BE2C (cell line): ENCODE results near the gene XRRA1.

ENCODE experiments used
- DNase-seq: peaks from one replicate; pipeline ENCODE4 v3.0.0-alpha.2; 2020
- H3K27me3 ChIP-seq: fragments of 250-450 bp; sonication (Bioruptor Pico); 2 replicates; pipeline ENCODE4 v1.5.1; 2020; ENCODE audit warnings: mild to moderate bottlenecking
- H3K36me3 ChIP-seq: fragments of 250-450 bp; sonication (Bioruptor Pico); 2 replicates; pipeline ENCODE4 v1.5.1; 2020; ENCODE audit warnings: mild to moderate bottlenecking
- H3K4me1 ChIP-seq: fragments of 250-450 bp; sonication (Bioruptor Pico); 2 replicates; pipeline ENCODE4 v1.5.1; 2020
- H3K4me3 ChIP-seq: 2 replicates; pipeline ENCODE4 v1.5.1; 2011; ENCODE audit warnings: low read depth, low read length
- H3K9me3 ChIP-seq: fragments of 250-450 bp; sonication (Bioruptor Pico); 2 replicates; pipeline ENCODE4 v1.5.1; 2020
- CTCF ChIP-seq: IDR thresholded peaks from 2 replicates; pipeline ENCODE4 v1.5.1; 2012; ENCODE audit warnings: mild to moderate bottlenecking, low read depth, low read length

XRRA1 gene

GRCh38 chr11:74933765-74934164, 15.1 kb downstream of the XRRA1 start:
- no peak for DNase-seq
- H3K27me3 ChIP-seq, result no peaks in the 10 kb centered on the region
- H3K36me3 ChIP-seq, result peaks cover 8% of the 10 kb centered on the region
- H3K9me3 ChIP-seq, result no peaks in the 10 kb centered on the region
- no peak for TF ChIP-seq CTCF
- peaks cover 36% of the 10 kb centered on the region for H3K4me1 ChIP-seq
- H3K4me3 ChIP-seq, result no peak overlapping the region

DNA sequence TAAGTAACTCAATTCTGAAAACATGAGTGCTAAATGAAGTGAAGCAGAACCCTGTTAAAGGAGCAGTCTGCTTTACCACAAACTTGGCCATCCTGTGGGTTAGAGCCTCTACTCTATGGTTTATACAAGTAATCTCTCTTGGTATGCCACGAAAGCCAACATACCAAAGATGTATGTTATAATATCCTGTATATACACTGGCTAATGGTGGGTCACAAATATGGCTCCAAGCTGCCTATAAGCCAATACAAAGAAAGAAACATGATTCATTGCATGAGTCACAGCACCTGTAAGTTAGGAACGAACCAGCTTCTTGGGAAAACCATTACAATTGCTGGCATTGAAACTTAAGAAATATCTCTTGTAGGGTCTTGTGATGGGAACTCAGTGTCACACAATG, 16.1 kb downstream of the XRRA1 start:
- Histone ChIP-seq H3K4me1 (peaks cover 30% of the 10 kb centered on the region), H3K9me3 (no peaks in the 10 kb centered on the region), H3K36me3 (peaks cover 8% of the 10 kb centered on the region), H3K27me3 (no peaks in the 10 kb centered on the region), H3K4me3 (no peak overlapping the region)
- DNase-seq, result no peak
- no peak for TF ChIP-seq CTCF

GRCh38 chr11:74932169-74932568, 16.7 kb downstream of the XRRA1 start:
- Histone ChIP-seq H3K27me3 (no peaks in the 10 kb centered on the region), H3K9me3 (no peaks in the 10 kb centered on the region), H3K4me3 (no peak overlapping the region), H3K36me3 (peaks cover 8% of the 10 kb centered on the region), H3K4me1 (peaks cover 28% of the 10 kb centered on the region)
- TF ChIP-seq CTCF, result no peak
- no peak for DNase-seq

DNA sequence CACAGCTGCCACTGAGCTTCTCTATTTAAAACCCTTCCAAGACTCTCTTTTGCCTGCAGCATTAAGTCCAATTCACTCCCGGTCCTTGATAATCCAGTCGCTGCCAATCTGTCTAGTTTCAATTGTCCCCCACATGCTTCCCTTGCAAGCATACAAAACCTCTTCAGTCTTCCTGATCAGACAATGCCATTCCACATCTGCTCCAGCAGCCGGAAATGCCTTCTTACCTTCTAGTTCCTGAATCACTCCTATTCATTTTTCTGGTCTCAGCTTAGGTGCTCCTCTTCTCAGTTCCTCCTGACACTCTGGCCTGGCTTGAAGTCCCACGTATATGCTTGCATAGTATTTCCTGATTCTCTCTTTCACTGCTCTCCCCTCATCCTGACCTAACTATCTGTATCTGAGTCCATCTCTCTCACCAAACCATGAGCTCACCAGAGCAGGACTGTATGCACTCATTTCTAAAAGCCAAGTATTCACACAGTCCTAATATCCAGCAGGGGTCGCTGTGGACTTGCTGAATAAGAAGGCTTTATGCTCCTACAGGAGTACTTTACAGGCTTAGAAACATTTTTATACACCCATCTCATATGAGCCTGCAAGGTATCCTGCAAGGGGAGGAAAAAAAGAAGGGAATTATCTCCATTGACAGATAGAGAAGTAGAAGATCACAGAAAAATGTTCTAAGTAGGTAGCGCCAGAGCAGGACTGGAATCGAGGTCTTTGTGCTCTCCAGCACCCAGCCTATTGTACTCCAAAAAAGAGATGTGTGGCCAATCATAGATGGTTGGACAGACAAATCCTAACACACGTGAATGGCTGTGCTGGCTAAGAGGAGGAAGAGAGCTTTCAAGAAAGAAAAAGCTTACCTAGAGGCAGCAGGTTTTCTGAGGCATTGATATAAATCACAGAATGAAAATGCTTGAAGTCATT, 19.2 kb downstream of the XRRA1 start:
- H3K4me3 ChIP-seq, result no peak overlapping the region
- peaks cover 7% of the 10 kb centered on the region for H3K4me1 ChIP-seq
- no peaks in the 10 kb centered on the region for H3K27me3 ChIP-seq
- no peaks in the 10 kb centered on the region for H3K9me3 ChIP-seq
- peak; percentile 98 for TF ChIP-seq CTCF
- peak; percentile 80 for DNase-seq
- H3K36me3 ChIP-seq, result peaks cover 5% of the 10 kb centered on the region; the same call in 1 of the 2 replicates

GRCh38 chr11:74927496-74927895, 21.4 kb downstream of the XRRA1 start:
- H3K9me3 ChIP-seq, result no peaks in the 10 kb centered on the region
- H3K4me1 ChIP-seq, result no peaks in the 10 kb centered on the region; the same call in 1 of the 2 replicates
- H3K27me3 ChIP-seq, result no peaks in the 10 kb centered on the region
- no peak overlapping the region for H3K4me3 ChIP-seq
- no peak for DNase-seq
- no peak for TF ChIP-seq CTCF
- H3K36me3 ChIP-seq, result no peaks in the 10 kb centered on the region
